Keratinocyte (primary cell): ENCODE measurements around the gene HDHD5. TPM values are rescaled to one million over a fixed set of nuclear protein-coding genes. Genes with fewer than 3 reads are reported as not detected.

Experiments used
- DNase-seq: peaks from one replicate; pipeline ENCODE4 v3.0.0-alpha.2; 2011; ENCODE audit warnings: low read depth, missing footprints, low spot score
- FAIRE-seq: peaks from 2 replicates; lab custom pipeline; 2011; peaks lifted over from hg19 to GRCh38; lab: Jason Lieb, UNC
- H2AFZ ChIP-seq: 2 replicates; pipeline ENCODE4 v1.6.0; 2012; ENCODE audit warnings: low read length, control low read depth, inconsistent platforms; ENCODE audit not compliant: control insufficient read depth
- H3K27ac ChIP-seq: 2 replicates; pipeline ENCODE4 v1.5.1; 2011; ENCODE audit warnings: low read length; ENCODE audit not compliant: control insufficient read depth, insufficient read depth
- H3K27me3 ChIP-seq: 3 replicates; pipeline ENCODE4 v1.6.0; 2011; ENCODE audit warnings: low read length; ENCODE audit not compliant: control insufficient read depth, insufficient read depth; ENCODE audit errors: extremely low read depth
- H3K36me3 ChIP-seq, 2 experiments: 2 replicates in 1 of 2; 3 replicates in 1 of 2; pipeline ENCODE4 v1.5.1; 2011; ENCODE audit warnings: low read length in 2 of 2, mild to moderate bottlenecking in 1 of 2; ENCODE audit not compliant: control insufficient read depth in 2 of 2, insufficient read depth in 2 of 2; ENCODE audit errors: extremely low read depth in 1 of 2
- H3K4me1 ChIP-seq: 3 replicates; pipeline ENCODE4 v1.5.1; 2011; ENCODE audit warnings: low read length; ENCODE audit not compliant: control insufficient read depth, insufficient read depth; ENCODE audit errors: extremely low read depth
- H3K4me2 ChIP-seq: 3 replicates; pipeline ENCODE4 v1.6.0; 2011; ENCODE audit warnings: low read depth, low read length; ENCODE audit not compliant: control insufficient read depth, insufficient read depth; ENCODE audit errors: extremely low read depth
- H3K4me3 ChIP-seq, 3 experiments: fragments of 200-600 bp in 1 of 3; sonication (generic) in 1 of 3; 2 replicates in 2 of 3; 3 replicates in 1 of 3; pipeline ENCODE4 v1.5.1; 2011 to 2016; ENCODE audit warnings: low read length in 3 of 3, mild to moderate bottlenecking in 3 of 3, control low read depth in 2 of 3, inconsistent platforms in 1 of 3, low read depth in 1 of 3, mixed read lengths in 1 of 3, mixed run types in 1 of 3, moderate library complexity in 1 of 3; ENCODE audit not compliant: control insufficient read depth in 2 of 3, insufficient read depth in 2 of 3; ENCODE audit errors: extremely low read depth in 1 of 3
- H3K79me2 ChIP-seq: 2 replicates; pipeline ENCODE4 v1.6.0; 2012; ENCODE audit warnings: low read length; ENCODE audit not compliant: control insufficient read depth, insufficient read depth
- H3K9ac ChIP-seq: 3 replicates; pipeline ENCODE4 v1.6.0; 2011; ENCODE audit warnings: low read length; ENCODE audit not compliant: control insufficient read depth, insufficient read depth; ENCODE audit errors: extremely low read depth
- H3K9me1 ChIP-seq: 3 replicates; pipeline ENCODE4 v1.6.0; 2011; ENCODE audit warnings: low read length; ENCODE audit not compliant: control insufficient read depth, insufficient read depth; ENCODE audit errors: extremely low read depth
- H3K9me3 ChIP-seq: 2 replicates; pipeline ENCODE4 v1.5.1; 2012; ENCODE audit warnings: low read depth, low read length; ENCODE audit not compliant: control insufficient read depth
- H4K20me1 ChIP-seq: 3 replicates; pipeline ENCODE4 v1.6.0; 2011; ENCODE audit warnings: low read length; ENCODE audit not compliant: control insufficient read depth, insufficient read depth; ENCODE audit errors: extremely low read depth
- EZH2 ChIP-seq: IDR thresholded peaks from one replicate; pipeline ENCODE4 v1.6.1; 2012; ENCODE audit warnings: inconsistent platforms, mild to moderate bottlenecking, low read length, moderate library complexity
- dilution Hi-C: fragments of 300-500 bp; cut with MboI; formaldehyde crosslinking; loops from one replicate; pipeline ENCODE4 v1.7.0; 2020; ENCODE audit warnings: low sequenced_read_pairs; ENCODE audit not compliant: extremely low pct_ligation_motif_present
- polyA plus RNA-seq, 5 experiments: library from polyadenylated mRNA; depleted of rRNA in 3 of 5; stranded (reverse) in 3 of 5; stranded (forward) in 1 of 5; unstranded in 1 of 5; fragments of >200 nt; gene quantifications; 1 replicate in 1 of 5; 2 replicates in 3 of 5; 3 replicates in 1 of 5; pipeline versions ENCODE4 v1.2.1 to v1.2.3, GENCODE V29; 2011 to 2012; ENCODE audit warnings: missing spikeins in 2 of 5, low read depth in 1 of 5, low replicate concordance in 1 of 5
- TF ChIP-seq, protein P1 (sequence below), 3 experiments: IDR thresholded peaks in 1 of 3; conservative IDR thresholded peaks in 1 of 3; optimal IDR thresholded peaks in 1 of 3; 2 replicates in 2 of 3; 3 replicates in 1 of 3; pipeline versions ENCODE3 to v1.5.1; 2011; ENCODE audit warnings: low read length in 3 of 3, mild to moderate bottlenecking in 3 of 3, moderate library complexity in 2 of 3, control low read depth in 1 of 3, inconsistent platforms in 1 of 3; ENCODE audit not compliant: insufficient read depth in 2 of 3; ENCODE audit errors: extremely low read depth in 1 of 3

Gene HDHD5
- polyA plus RNA-seq, 1 donor (not counting 4 experiments of a cell fraction or from before 2014, with no cell fraction given) = 22.6 TPM

DNA sequence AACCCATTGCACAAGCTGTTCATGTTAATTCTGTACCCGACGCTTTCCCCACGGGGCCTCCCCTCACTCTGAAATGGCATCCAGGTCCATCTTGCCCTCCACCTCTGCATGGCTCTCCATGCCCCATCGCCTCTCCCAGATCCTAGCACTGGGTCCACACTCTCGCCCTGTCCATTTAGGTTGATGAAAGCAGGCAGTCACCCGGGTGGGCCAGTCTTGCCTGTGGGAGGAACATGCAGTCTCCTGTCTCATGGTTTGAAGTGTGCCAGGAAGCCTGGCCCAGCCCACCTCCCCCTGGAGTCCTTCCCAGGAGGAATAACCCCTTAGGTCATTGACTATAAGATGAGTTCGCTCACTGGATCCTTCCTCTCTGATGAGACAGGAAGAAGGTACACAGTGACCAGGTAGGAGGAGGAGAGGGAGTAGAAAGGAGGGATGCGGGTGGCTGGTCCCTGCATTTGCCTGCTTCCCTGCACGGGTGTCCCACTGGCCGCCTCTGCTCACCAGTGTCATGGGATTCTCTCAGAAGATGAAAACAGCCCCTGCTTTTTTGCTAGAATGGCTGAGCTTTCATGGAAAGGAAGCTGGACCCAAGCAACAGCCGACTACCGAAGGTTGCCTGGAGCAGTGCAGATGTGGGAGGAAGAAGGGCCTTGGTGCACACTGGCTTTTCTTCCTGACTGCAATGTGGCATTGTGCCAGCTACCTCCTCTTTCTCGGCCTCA, 44.7 kb downstream of the HDHD5 start:
- no peak for DNase-seq
- Histone ChIP-seq H3K9ac (no peak overlapping the region), H3K4me2 (no peak overlapping the region), H4K20me1 (peaks cover 4% of the 10 kb centered on the region), H3K9me1 (no peaks in the 10 kb centered on the region), H3K27me3 (peaks cover 17% of the 10 kb centered on the region), H3K9me3 (no peaks in the 10 kb centered on the region), H3K4me1 (no peaks in the 10 kb centered on the region), H3K4me3 (no peak overlapping the region), H3K79me2 (no peaks in the 10 kb centered on the region), H3K36me3 (peaks cover 2 to 8% of the 10 kb centered on the region in 2 experiments), H2AFZ (no peak overlapping the region), H3K27ac (no peak overlapping the region)
- TF ChIP-seq, protein P1, sequence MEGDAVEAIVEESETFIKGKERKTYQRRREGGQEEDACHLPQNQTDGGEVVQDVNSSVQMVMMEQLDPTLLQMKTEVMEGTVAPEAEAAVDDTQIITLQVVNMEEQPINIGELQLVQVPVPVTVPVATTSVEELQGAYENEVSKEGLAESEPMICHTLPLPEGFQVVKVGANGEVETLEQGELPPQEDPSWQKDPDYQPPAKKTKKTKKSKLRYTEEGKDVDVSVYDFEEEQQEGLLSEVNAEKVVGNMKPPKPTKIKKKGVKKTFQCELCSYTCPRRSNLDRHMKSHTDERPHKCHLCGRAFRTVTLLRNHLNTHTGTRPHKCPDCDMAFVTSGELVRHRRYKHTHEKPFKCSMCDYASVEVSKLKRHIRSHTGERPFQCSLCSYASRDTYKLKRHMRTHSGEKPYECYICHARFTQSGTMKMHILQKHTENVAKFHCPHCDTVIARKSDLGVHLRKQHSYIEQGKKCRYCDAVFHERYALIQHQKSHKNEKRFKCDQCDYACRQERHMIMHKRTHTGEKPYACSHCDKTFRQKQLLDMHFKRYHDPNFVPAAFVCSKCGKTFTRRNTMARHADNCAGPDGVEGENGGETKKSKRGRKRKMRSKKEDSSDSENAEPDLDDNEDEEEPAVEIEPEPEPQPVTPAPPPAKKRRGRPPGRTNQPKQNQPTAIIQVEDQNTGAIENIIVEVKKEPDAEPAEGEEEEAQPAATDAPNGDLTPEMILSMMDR (optimal IDR thresholded peaks at IDR 0.05 in 1 of 3, IDR thresholded peaks at IDR 0.05 in 1 of 3, conservative IDR thresholded peaks at IDR 0.05 in 1 of 3; ENCODE audit: extremely low read depth in 1 of 3, insufficient read depth in 2 of 3, low read length in 3 of 3) = no peak
- no peak for TF ChIP-seq EZH2
- FAIRE-seq = no peak
- dilution Hi-C loops = no loop called here

DNA sequence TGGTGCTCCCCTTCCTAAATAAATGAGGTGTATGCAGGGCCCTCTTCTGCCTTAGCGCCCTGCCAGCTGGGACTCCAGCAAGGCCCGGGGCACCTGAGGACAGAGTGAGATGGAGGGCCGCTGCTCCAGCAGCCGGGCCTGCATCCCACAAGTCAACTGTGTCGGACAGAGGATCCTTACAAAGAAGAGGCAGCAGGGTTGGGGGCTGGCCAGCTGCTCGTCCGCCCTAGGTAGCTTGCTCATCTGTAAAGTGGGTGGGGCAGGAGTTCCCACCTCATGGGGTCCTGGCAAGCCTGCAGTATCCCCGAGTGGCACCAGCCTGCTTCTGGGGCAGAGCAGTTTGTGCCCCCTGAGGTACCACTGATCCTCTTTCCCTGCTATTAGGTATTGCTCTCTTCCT, 45.5 kb downstream of the HDHD5 start:
- peaks cover 9% of the 10 kb centered on the region for H3K27me3 ChIP-seq
- H3K36me3 ChIP-seq = peaks cover 3 to 10% of the 10 kb centered on the region in 2 experiments
- no peak for TF ChIP-seq EZH2
- TF ChIP-seq, protein P1 (optimal IDR thresholded peaks at IDR 0.05 in 1 of 3, IDR thresholded peaks at IDR 0.05 in 1 of 3, conservative IDR thresholded peaks at IDR 0.05 in 1 of 3; ENCODE audit: extremely low read depth in 1 of 3, insufficient read depth in 2 of 3, low read length in 3 of 3) = no peak
- no peaks in the 10 kb centered on the region for H3K4me1 ChIP-seq
- FAIRE-seq = no peak
- no peak for DNase-seq
- H3K9me3 ChIP-seq = no peaks in the 10 kb centered on the region
- H2AFZ ChIP-seq = no peak overlapping the region
- peaks cover 4% of the 10 kb centered on the region for H4K20me1 ChIP-seq
- no peak overlapping the region for H3K4me2 ChIP-seq
- dilution Hi-C loops = no loop called here
- H3K4me3 ChIP-seq = no peak overlapping the region
- H3K79me2 ChIP-seq = no peaks in the 10 kb centered on the region
- H3K27ac ChIP-seq = no peak overlapping the region
- no peak overlapping the region for H3K9ac ChIP-seq
- H3K9me1 ChIP-seq = no peaks in the 10 kb centered on the region
